Measurements from ENCODE around the gene CPS1. TPM values are rescaled to one million over a fixed set of nuclear protein-coding genes. Genes with fewer than 3 reads are reported as not detected.

Gene CPS1
- total RNA-seq, result 4.9 TPM
- long read RNA-seq, partial matches to known transcripts, result 4 of 4 reads
- long read RNA-seq, other reads (novel, unspliced or antisense), result 0 of 4 reads

- intact Hi-C loops (cut with micrococcal nuclease), result no loop called here
- no peaks in the 10 kb centered on the region for H3K27me3 ChIP-seq (ENCODE audit: low read depth)
- no peaks in the 10 kb centered on the region for H3K9me3 ChIP-seq (replicated peaks)
- no peaks in the 10 kb centered on the region for H3K36me3 ChIP-seq
- TF ChIP-seq CTCF (IDR thresholded peaks at IDR 0.05; ENCODE audit: borderline replicate concordance), result no peak
- no peak within 1 kb of the TSS for H3K4me3 ChIP-seq
- no peaks in the 10 kb centered on the region for H3K4me1 ChIP-seq
- no peak for DNase-seq
- H3K27ac ChIP-seq (replicated peaks), result no peak within 1 kb of the TSS
Observed at GRCh38 chr2:210556329-210556980, at the start of gene CPS1. Gene CPS1, plus strand, starts transcription at chr2:210556599. Its CDS starts 135 bp downstream, at chr2:210556734.

DNA sequence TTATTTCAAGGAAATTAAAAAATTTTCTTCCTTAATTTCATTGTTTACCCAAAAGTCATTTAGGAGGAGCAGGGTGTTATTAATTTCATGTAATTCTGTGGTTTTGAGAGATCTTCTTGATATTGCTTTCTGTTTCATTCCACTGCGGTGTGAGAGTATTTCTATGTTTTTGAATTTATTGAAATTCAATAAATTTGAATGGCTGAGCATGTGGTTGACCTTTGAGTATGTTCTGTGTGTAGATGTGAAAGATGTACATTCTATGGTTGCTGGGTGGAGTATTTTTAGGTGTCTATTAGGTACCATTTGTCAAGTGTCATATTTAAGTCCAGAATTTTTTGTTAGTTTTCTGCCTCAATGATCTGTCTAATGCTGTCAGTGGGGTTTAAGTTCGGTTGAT, 40.5 kb upstream of the CPS1 start:
- Histone ChIP-seq H3K9me3 (replicated peaks) (peaks cover 40% of the 10 kb centered on the region), H3K36me3 (no peaks in the 10 kb centered on the region), H3K4me3 (no peak overlapping the region), H3K27ac (replicated peaks) (no peak overlapping the region), H3K27me3 (ENCODE audit: low read depth) (no peaks in the 10 kb centered on the region), H3K4me1 (no peaks in the 10 kb centered on the region)
- intact Hi-C loops (cut with micrococcal nuclease), result no loop called here
- no peak for TF ChIP-seq CTCF (IDR thresholded peaks at IDR 0.05; ENCODE audit: borderline replicate concordance)
- no peak for DNase-seq

DNA sequence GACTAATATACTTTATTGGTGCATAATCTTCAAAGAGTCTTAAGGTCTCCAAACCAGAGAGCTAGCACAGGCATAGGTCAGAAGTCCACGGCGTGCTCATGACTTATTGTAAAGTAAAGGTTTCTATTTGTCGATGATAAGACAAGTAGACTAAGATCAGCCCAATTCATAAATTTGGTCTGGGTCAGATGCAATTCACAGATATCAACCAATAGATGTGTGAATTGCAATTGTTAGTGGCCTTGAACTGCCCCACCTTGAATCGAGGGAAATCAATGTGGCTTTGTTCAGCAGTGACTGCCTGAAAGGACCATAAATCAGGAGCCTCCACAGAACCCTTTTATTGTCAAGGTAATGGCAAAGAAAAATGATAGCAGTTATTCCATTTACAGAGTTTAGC, 39.1 kb upstream of the CPS1 start:
- H3K4me3 ChIP-seq, result no peak overlapping the region
- no peaks in the 10 kb centered on the region for H3K4me1 ChIP-seq
- no peaks in the 10 kb centered on the region for H3K27me3 ChIP-seq (ENCODE audit: low read depth)
- H3K27ac ChIP-seq (replicated peaks), result no peak overlapping the region
- TF ChIP-seq CTCF (IDR thresholded peaks at IDR 0.05; ENCODE audit: borderline replicate concordance), result no peak
- intact Hi-C loops (cut with micrococcal nuclease), result no loop called here
- no peaks in the 10 kb centered on the region for H3K36me3 ChIP-seq
- peaks cover 27% of the 10 kb centered on the region for H3K9me3 ChIP-seq (replicated peaks)
- no peak for DNase-seq

DNA sequence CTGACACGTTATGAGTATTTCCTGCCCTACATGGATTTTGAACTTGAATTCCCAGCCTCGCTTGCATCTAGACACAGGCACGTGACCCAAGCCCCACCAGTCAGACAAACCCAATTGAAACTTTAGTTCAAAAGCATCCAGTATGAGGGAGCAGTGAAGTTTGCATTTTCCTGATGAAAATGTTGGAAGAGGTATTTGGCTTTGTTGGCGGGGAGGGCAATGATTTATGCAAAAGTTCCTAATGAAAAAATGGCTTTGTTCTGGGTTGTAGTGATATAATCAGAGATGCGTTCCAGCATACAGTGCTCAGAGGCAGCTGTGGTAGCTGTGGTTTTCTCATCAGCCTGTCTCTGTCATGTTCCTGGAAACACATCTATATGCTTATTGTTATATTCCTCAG, 36.8 kb upstream of the CPS1 start:
- Histone ChIP-seq H3K4me1 (no peaks in the 10 kb centered on the region), H3K27me3 (ENCODE audit: low read depth) (no peaks in the 10 kb centered on the region), H3K27ac (replicated peaks) (no peak overlapping the region), H3K9me3 (replicated peaks) (peaks cover 9% of the 10 kb centered on the region), H3K36me3 (no peaks in the 10 kb centered on the region), H3K4me3 (no peak overlapping the region)
- no peak for DNase-seq
- intact Hi-C loops (cut with micrococcal nuclease), result no loop called here
- no peak for TF ChIP-seq CTCF (IDR thresholded peaks at IDR 0.05; ENCODE audit: borderline replicate concordance)

- no peaks in the 10 kb centered on the region for H3K27me3 ChIP-seq (ENCODE audit: low read depth)
- no peak for TF ChIP-seq CTCF (IDR thresholded peaks at IDR 0.05; ENCODE audit: borderline replicate concordance)
- no peak for DNase-seq
- no peak overlapping the region for H3K27ac ChIP-seq (replicated peaks)
- H3K9me3 ChIP-seq (replicated peaks), result no peaks in the 10 kb centered on the region
- no peak overlapping the region for H3K4me3 ChIP-seq
- intact Hi-C loops (cut with micrococcal nuclease), result no loop called here
- H3K4me1 ChIP-seq, result no peaks in the 10 kb centered on the region
- no peaks in the 10 kb centered on the region for H3K36me3 ChIP-seq
Observed at GRCh38 chr2:210522399-210522798, 34.0 kb upstream of the CPS1 start.

Measured in left ventricle myocardium inferior (tissue), 1 donor.